Stimulated activated CD4-positive, alpha-beta T cell treated with anti-CD3 and anti-CD28 coated beads, Interleukin-4, amount 100 ng/mL, for 1 hour (primary cell): ENCODE measurements around the gene BCKDHB.
"Not testable (repeated sequence)": the region's sequence is repeated elsewhere in the genome, so short reads cannot be mapped to it uniquely, and the experiment has no call there.

Experiments
- DNase-seq: peaks from one replicate; pipeline ENCODE4 v3.0.0-alpha.2; 2020

Gene BCKDHB

DNA sequence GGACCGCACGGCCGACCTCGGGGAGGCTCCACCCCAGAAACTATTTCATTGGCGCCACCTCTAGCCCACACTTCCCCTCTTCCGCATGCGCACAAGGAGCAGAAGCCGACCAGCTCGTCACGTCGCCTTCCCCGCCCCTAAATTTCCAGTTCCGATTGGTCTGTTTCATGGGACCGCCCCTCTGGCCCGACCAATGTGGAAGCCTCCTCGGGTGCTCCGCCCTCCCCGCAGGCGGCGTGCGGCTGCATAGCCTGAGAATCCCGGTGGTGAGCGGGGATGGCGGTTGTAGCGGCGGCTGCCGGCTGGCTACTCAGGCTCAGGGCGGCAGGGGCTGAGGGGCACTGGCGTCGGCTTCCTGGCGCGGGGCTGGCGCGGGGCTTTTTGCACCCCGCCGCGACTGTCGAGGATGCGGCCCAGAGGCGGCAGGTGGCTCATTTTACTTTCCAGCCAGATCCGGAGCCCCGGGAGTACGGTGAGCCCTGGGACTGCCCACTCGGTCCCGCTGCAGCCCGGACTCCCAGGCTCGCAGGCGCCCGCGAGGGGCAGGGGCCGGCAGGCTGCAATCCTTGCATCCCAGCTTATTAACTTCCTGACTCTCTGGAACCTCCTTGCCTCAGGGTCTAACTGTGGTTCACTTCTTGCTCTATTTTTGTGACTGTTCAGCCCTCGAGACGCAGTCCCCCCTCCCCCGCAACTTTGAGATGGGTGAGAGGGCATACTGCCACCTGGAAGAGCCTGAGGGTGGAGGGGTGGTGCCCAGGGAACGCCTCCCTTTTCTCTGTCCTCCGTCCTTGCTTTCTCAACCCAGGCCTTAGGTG is at the start of gene BCKDHB:
Gene BCKDHB (plus strand): TSS at position 254 of the 818 bp plus-strand sequence. CDS start 23 bp downstream, at position 277.
- peak; percentile 95 for DNase-seq

DNA sequence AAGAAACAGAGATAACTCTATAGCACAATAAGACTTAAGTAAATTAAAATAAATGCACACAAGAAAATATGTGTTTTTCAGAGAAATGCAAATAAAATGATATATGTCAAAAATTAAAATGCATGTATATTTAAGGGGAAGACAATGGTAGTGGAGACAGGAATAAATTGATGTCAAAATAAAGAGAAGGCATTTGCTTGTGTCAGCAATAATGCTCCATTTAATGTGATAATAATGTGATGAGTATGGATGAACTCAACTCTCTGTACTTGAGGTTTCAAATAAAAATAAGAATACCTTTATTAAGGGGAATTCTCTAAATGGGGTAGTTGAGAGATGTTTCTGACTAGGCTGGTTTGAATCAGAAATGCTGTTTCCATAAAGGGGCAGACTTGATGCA is 45.7 kb upstream of the BCKDHB start:
- no peak for DNase-seq

- not testable (repeated sequence) for DNase-seq
Measured at GRCh38 chr6:80068146-80068545, 38.3 kb upstream of the BCKDHB start.

- DNase-seq, result not testable (repeated sequence)
Measured at GRCh38 chr6:80070431-80070830, 36.0 kb upstream of the BCKDHB start.

- DNase-seq, result no peak
Measured at GRCh38 chr6:80077067-80077466, 29.4 kb upstream of the BCKDHB start.

GRCh38 chr6:80088637-80089036 is 17.8 kb upstream of the BCKDHB start:
- DNase-seq, result no peak

GRCh38 chr6:80091506-80091905 is 15.0 kb upstream of the BCKDHB start:
- DNase-seq, result no peak

DNA sequence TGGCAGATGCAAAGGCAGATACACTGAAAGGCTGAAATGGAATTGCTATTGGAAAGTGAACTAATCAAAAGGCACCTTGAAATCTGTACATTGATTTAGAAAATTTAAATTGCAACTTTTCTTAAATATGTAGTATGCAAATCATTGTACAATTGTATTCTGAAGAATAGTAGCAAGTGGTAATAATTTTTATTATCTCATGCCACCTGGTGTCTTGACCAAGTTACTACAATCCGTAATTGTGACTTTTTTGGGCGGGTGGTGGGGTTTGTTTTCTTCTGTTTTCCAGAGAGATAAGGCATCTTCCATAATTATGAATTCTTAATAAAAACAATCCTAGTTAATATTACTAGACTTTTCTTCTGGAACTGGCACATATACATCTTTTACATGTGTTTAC is 12.5 kb upstream of the BCKDHB start:
- DNase-seq, result no peak

GRCh38 chr6:80095600-80095999 is 10.9 kb upstream of the BCKDHB start:
- no peak for DNase-seq

DNA sequence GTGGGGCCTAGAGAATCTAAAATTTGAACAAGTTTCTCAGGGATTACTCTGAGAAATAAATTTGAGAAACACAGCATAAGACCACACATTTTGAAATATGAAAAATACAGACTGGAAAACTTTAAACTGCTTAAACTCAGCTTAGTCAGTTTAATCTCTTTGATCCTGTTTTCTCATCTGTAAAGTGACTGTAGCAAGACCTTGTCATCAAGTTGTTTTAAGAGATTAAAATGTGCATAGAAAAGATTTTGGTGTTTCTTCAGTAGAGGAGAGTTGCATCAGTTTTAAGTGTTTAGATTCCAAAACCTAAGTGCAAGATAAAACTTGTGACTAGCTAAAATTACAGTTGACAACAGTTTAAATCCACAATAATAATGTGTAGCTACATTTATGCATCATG is 8.1 kb upstream of the BCKDHB start:
- DNase-seq, result no peak

DNA sequence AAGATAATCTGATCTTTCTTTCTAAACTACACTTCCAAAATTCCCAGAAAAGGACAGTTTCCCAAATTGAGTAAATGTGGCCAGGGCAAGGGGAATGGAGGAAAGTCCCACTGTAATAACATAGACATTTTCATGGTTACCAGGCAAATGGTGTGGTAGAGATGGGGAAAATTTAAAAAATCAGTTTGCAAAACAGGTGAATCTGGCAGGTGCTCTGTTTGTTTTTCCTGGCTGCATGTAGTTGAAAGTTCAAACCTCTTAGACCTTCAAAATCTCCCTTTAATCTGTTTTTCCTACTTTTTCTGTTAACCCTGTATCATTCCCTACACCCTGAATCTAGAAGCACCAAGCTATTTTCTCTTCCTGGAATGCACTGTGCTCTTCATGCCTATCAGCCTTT is 2.0 kb upstream of the BCKDHB start:
- no peak for DNase-seq

DNA sequence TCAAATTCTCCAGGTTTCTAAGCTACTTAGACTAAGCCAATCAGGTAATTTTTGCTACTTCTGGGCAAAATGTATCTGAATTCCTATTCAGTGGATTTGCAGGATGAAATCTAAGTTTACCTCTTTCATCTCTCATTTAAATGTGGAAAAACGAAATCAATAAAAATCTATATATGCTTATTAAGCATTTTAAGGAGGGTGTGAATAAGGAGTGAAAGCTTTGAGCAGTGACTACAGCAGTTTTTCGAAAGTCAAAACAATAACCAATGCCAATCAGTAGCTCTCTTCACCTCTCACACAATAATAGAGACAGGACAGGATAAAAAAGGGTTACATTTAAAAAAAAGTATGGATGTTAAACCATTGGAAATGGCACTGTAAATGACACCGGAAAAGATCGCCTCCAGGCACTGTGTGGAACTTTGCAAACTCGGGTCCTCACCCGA is 476 bp upstream of the BCKDHB start:
- DNase-seq, result no peak

GRCh38 chr6:80122576-80122975 is 16.1 kb downstream of the BCKDHB start:
- not testable (repeated sequence) for DNase-seq

- no peak for DNase-seq
Measured at GRCh38 chr6:80126657-80127345, 20.3 kb downstream of the BCKDHB start.

DNA sequence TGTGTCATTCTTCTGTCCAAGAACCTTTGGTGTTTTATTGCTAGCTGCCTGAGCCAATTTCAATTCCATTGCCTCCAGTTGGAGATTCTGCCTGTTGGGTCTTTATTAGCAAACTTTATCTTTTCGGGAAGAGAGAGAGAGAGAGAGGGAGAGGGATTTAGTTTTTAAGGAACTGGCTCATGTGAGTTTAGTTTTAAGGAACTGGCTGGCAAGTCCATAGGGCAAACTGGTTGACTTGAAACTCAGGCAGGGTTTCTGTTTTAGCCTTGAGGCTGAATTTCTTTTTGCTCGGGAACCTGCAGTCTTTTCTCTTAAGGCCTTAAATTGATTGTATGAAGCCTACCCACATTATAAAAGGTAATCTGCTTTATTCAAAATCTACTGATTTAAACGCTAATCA is 23.0 kb downstream of the BCKDHB start:
- no peak for DNase-seq

DNA sequence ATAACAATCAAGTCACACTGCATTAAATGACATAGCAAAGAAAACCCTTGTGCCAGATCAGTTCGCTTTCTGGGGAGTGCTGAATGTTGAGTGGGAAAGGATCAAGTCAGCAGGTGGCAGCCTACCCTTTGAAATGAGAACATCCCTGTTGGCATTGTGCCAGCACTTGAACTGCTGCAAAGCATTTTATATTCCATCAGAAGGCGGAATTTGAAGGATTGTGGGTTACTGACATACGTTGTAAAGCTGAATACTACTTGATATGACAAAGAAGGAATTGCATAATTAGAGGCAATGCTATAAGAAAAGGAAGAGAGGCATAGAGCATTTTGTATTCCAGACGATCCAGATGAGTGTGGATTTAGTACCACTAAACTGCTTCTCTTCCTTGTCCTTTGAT is 26.5 kb downstream of the BCKDHB start:
- DNase-seq, result peak; percentile 8

- DNase-seq, result no peak
Measured at GRCh38 chr6:80134065-80134464, 27.6 kb downstream of the BCKDHB start.

DNA sequence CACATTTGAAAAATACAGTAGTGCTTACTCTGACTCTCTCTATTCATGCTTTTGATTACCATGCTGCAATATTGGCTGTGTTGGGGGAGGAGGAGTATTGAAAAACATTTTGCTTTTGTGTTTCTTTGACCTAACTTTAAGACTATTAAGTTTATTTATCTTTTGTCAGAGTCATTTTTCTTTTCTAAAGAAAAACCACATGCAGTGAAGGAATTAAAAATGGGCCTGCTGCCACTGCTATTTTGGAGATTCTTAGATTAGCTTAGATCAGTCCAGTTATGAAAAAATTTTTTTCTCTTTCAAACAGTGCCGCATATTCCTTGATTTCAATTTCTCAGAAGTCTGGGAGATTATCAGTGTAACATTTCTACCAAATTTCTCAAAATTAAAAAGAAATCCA is 36.1 kb downstream of the BCKDHB start:
- no peak for DNase-seq

- no peak for DNase-seq
Measured at GRCh38 chr6:80143419-80143937, 37.0 kb downstream of the BCKDHB start.

GRCh38 chr6:80144753-80145315 is 38.4 kb downstream of the BCKDHB start:
- DNase-seq, result no peak

DNA sequence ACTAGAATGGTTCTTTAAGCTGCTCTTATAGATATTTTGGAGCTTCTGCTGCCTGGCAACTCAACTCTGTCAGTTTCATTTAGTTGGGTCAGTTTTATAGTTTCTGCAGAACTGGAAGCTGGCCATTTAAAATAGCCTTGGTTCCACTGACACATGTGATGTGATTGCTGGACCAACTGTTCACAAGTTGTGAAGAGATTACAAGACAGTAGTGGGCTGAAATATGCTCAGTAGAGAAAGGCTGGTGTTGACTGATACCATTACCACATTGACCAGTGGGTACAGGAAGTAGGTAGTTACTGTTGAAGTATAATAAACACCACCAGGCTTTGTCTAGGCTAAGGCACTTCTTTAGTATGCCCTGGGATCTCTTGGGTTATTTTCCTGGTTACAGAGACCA is 39.0 kb downstream of the BCKDHB start:
- DNase-seq, result no peak

DNA sequence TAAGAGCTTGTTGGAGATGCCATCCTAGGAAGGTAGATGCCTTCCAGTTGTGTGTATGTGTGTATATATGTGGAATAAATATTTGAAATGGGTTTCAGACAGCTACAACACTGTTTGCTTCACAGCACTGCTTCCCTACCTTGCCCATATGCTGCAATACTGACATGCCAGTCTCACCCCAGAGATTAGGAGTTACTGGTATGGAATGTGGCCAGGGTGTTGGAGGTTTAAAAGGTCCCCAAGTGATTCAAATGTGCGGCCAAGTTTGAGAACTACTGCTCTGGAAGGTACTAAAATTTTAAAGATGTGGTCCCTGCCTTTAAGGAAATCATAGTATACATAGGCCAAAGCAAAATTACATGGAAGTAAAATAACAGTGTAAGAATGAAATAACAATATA is 39.5 kb downstream of the BCKDHB start:
- no peak for DNase-seq

DNA sequence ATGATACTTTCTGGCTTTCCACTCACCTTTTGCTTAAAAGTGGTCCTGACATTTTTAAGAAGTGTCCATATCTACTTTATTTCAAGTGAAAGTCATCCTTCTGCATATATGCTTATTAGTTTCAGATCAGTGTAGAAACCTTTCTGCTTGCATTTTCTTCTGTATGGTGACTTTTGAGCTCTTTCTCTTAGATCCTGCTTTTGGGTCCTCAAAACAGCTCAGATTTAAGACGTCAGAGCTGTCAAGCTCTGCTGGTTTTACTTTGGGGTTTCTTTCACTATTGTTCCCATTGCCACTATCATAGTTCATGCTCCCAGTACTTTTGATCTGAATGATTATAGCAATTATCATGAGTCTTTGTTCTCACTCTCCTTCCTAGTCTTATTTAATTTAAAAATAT is 41.7 kb downstream of the BCKDHB start:
- no peak for DNase-seq

- no peak for DNase-seq
Measured at GRCh38 chr6:80151635-80152034, 45.2 kb downstream of the BCKDHB start.
